ENCODE data around the gene UBL4B. TPM values are rescaled to one million over a fixed set of nuclear protein-coding genes. Genes with fewer than 3 reads are reported as not detected.

The UBL4B gene
- total and polyA plus RNA-seq, 2 donors (not counting 1 experiment from before 2014, with no cell fraction given): not detected

GRCh38 chr1:110159168-110159567, 46.9 kb downstream of the UBL4B start:
- Histone ChIP-seq H3K4me3 (ENCODE audit: control extremely low read depth in 1 of 5, extremely low read depth in 1 of 5, insufficient read depth in 1 of 5, low read depth in 2 of 5, low read length in 4 of 5) (no peak overlapping the region), H3K9ac (ENCODE audit: low read length) (no peak overlapping the region), H3K4me2 (replicated peaks; ENCODE audit: low read depth, low read length, poor library complexity, severe bottlenecking) (no peak overlapping the region), H3K27me3 (replicated peaks in 1 of 4; ENCODE audit: control extremely low read depth in 1 of 4, control insufficient read depth in 3 of 4, insufficient read depth in 4 of 4, low read length in 3 of 4) (peaks cover 0 to 43% (median 11%) of the 10 kb centered on the region in 4 experiments), H3K27ac (ENCODE audit: low read length in 2 of 2) (no peak overlapping the region), H2AFZ (ENCODE audit: insufficient read depth, low read depth, low read length, poor library complexity, severe bottlenecking) (no peak overlapping the region), H3K4me1 (ENCODE audit: control insufficient read depth in 2 of 2, insufficient read depth in 2 of 2, low read length in 2 of 2) (no peaks in the 10 kb centered on the region), H3K36me3 (replicated peaks in 1 of 2; ENCODE audit: control extremely low read depth in 1 of 2, control insufficient read depth in 1 of 2, extremely low read depth in 1 of 2, insufficient read depth in 2 of 2, low read length in 1 of 2) (no peaks in the 10 kb centered on the region), H3K9me3 (ENCODE audit: control extremely low read depth in 1 of 3, control insufficient read depth in 2 of 3, insufficient read depth in 1 of 3, low read length in 2 of 3) (peaks cover 0 to 16% (median 0%) of the 10 kb centered on the region in 3 donors), H3K79me2 (ENCODE audit: control insufficient read depth, insufficient read depth, low read length) (no peaks in the 10 kb centered on the region), H4K20me1 (ENCODE audit: control insufficient read depth, insufficient read depth, low read length, poor library complexity, severe bottlenecking) (no peaks in the 10 kb centered on the region)
- H3K4me1 Mint-ChIP-seq: no peaks in the 10 kb centered on the region
- 55% methylated on average over 2 of the region's 2 CpGs for WGBS (ENCODE audit: insufficient coverage)
- TF ChIP-seq EZH2 (IDR thresholded peaks at IDR 0.05; ENCODE audit: borderline replicate concordance, insufficient read depth, low read depth, low read length, poor library complexity, severe bottlenecking) (no peak), CTCF (IDR thresholded peaks at IDR 0.05) (no peak)
- ChIA-PET CTCF (no interaction called here), POLR2A (no interaction called here)
- intact Hi-C loops (cut with micrococcal nuclease): no loop called here
- H3K4me3 Mint-ChIP-seq: no peak overlapping the region
- no peak overlapping the region for H3K27ac Mint-ChIP-seq
- peaks cover 5% of the 10 kb centered on the region for H3K9me3 Mint-ChIP-seq (ENCODE audit: insufficient read depth)
- DNase-seq (no peak), ATAC-seq (ENCODE audit: low read depth) (no peak)
- peaks cover 70% of the 10 kb centered on the region for H3K27me3 Mint-ChIP-seq

GRCh38 chr1:110160538-110161100, 48.4 kb downstream of the UBL4B start:
- Histone ChIP-seq H3K9me3 (ENCODE audit: control extremely low read depth in 1 of 3, control insufficient read depth in 2 of 3, insufficient read depth in 1 of 3, low read length in 2 of 3) (peaks cover 0 to 16% (median 0%) of the 10 kb centered on the region in 3 donors), H3K4me3 (ENCODE audit: control extremely low read depth in 1 of 5, extremely low read depth in 1 of 5, insufficient read depth in 1 of 5, low read depth in 2 of 5, low read length in 4 of 5) (no peak overlapping the region), H3K27ac (ENCODE audit: low read length in 2 of 2) (no peak overlapping the region), H3K36me3 (replicated peaks in 1 of 2; ENCODE audit: control extremely low read depth in 1 of 2, control insufficient read depth in 1 of 2, extremely low read depth in 1 of 2, insufficient read depth in 2 of 2, low read length in 1 of 2) (no peaks in the 10 kb centered on the region), H4K20me1 (ENCODE audit: control insufficient read depth, insufficient read depth, low read length, poor library complexity, severe bottlenecking) (no peaks in the 10 kb centered on the region), H3K79me2 (ENCODE audit: control insufficient read depth, insufficient read depth, low read length) (no peaks in the 10 kb centered on the region), H2AFZ (ENCODE audit: insufficient read depth, low read depth, low read length, poor library complexity, severe bottlenecking) (no peak overlapping the region), H3K9ac (ENCODE audit: low read length) (no peak overlapping the region), H3K4me1 (ENCODE audit: control insufficient read depth in 2 of 2, insufficient read depth in 2 of 2, low read length in 2 of 2) (no peaks in the 10 kb centered on the region), H3K4me2 (replicated peaks; ENCODE audit: low read depth, low read length, poor library complexity, severe bottlenecking) (no peak overlapping the region), H3K27me3 (replicated peaks in 1 of 4; ENCODE audit: control extremely low read depth in 1 of 4, control insufficient read depth in 3 of 4, insufficient read depth in 4 of 4, low read length in 3 of 4) (peaks cover 0 to 31% (median 5%) of the 10 kb centered on the region in 4 experiments)
- ATAC-seq (ENCODE audit: low read depth) (no peak), DNase-seq (no peak)
- 37% methylated on average over 10 of the region's 10 CpGs for WGBS (ENCODE audit: insufficient coverage)
- Mint-ChIP-seq H3K27ac (no peak overlapping the region), H3K27me3 (peaks cover 63% of the 10 kb centered on the region), H3K4me1 (no peaks in the 10 kb centered on the region), H3K4me3 (no peak overlapping the region), H3K9me3 (ENCODE audit: insufficient read depth) (peaks cover 5% of the 10 kb centered on the region)
- TF ChIP-seq EZH2 (IDR thresholded peaks at IDR 0.05; ENCODE audit: borderline replicate concordance, insufficient read depth, low read depth, low read length, poor library complexity, severe bottlenecking) (no peak), CTCF (IDR thresholded peaks at IDR 0.05) (no peak)
- intact Hi-C loops (cut with micrococcal nuclease): no loop called here
- ChIA-PET CTCF (no interaction called here), POLR2A (no interaction called here)
